ENCODE measurements around the gene RUNX3. TPM values are rescaled to one million over a fixed set of nuclear protein-coding genes. Genes with fewer than 3 reads are reported as not detected.

The RUNX3 gene
- total RNA-seq, 1 donor, result not detected

- TF ChIP-seq CTCF (IDR thresholded peaks at IDR 0.05; ENCODE audit: insufficient read depth, low read depth, low read length), result no peak
Measured at GRCh38 chr1:24873148-24873547, 56.9 kb downstream of the RUNX3 start.

DNA sequence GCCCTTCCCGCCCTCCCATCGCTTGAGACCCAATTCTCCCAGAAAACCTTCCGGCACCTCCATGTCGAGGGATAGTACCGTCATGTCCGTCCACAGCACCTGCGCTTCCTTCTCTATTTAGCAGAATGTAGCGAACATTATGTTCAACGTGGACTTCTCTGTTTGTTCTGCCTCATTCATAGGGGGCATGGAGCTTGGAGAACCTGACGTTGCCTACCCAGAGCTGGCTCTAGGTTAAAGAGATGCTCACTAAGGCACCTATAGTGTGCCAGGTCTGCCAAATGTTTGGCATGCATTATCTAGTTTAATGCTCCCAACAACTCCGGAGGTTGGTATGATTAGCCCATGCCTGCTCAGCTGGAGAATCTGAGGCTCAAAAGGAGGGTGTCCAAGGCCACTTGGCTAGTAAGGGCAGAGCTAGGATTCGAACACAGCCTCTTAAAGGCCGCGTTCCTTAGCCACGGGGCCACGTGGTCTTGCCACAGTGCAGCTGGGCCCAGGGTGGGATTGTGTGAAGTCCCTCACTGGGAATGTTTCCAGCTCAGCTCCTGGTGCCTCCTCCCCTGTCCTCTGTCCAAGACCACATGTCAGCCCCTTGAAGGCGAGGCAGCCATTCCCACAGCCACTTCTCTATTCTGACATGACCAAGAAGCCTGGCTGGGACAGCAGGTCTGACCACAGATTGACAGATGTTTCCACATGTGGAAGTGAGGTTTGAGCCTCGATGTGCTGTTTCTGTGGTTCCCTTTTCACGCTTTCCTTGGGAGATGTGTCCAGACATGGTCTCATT, 57.8 kb downstream of the RUNX3 start:
- H3K4me3 ChIP-seq (ENCODE audit: low read depth, low read length), result no peak overlapping the region
- DNase-seq (ENCODE audit: low read depth), result no peak
- TF ChIP-seq CTCF (IDR thresholded peaks at IDR 0.05; ENCODE audit: insufficient read depth, low read depth, low read length), result no peak

More at GRCh38 chr1:24873148-24873547, 56.9 kb downstream of the RUNX3 start:
- H3K4me3 ChIP-seq (ENCODE audit: low read depth, low read length), result no peak overlapping the region
- DNase-seq (ENCODE audit: low read depth), result no peak

- TF ChIP-seq CTCF (IDR thresholded peaks at IDR 0.05; ENCODE audit: insufficient read depth, low read depth, low read length), result no peak
- DNase-seq (ENCODE audit: low read depth), result no peak
- no peak overlapping the region for H3K4me3 ChIP-seq (ENCODE audit: low read depth, low read length)
Measured at GRCh38 chr1:24871306-24871901, 58.7 kb downstream of the RUNX3 start.

DNA sequence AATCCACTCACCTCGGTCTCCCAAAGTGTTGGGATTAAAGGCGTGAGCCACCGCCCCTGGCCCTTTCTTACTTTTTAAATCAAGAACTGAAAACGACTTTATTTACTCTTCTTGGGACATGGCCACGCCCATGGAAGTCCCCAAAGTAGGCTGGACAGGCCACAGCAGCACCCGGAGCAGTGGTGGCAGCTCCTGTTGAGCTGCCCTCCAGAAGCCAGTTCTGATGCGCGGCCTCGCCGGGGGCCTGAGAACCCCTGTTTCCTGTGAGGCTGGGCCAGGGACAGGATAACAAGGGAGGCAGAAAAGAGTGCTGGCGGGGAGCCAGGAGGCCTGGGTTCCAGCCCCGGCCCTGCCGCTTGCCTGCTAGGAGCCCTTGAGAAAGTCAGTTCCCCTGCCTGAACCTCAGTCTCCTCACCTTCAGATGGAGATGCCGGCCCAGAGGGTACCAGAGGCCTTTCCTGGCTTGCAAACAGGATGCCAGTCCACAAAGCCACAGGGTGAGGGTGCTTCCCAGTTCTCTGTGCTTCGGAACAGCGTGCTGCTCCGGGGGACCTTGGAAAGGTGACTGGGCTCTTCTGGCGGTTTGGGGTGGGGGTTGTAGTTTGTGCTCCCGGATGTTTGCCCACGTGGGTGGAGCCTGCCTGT, 59.4 kb downstream of the RUNX3 start:
- DNase-seq (ENCODE audit: low read depth), result no peak
- TF ChIP-seq CTCF (IDR thresholded peaks at IDR 0.05; ENCODE audit: insufficient read depth, low read depth, low read length), result no peak
- no peak overlapping the region for H3K4me3 ChIP-seq (ENCODE audit: low read depth, low read length)

DNA sequence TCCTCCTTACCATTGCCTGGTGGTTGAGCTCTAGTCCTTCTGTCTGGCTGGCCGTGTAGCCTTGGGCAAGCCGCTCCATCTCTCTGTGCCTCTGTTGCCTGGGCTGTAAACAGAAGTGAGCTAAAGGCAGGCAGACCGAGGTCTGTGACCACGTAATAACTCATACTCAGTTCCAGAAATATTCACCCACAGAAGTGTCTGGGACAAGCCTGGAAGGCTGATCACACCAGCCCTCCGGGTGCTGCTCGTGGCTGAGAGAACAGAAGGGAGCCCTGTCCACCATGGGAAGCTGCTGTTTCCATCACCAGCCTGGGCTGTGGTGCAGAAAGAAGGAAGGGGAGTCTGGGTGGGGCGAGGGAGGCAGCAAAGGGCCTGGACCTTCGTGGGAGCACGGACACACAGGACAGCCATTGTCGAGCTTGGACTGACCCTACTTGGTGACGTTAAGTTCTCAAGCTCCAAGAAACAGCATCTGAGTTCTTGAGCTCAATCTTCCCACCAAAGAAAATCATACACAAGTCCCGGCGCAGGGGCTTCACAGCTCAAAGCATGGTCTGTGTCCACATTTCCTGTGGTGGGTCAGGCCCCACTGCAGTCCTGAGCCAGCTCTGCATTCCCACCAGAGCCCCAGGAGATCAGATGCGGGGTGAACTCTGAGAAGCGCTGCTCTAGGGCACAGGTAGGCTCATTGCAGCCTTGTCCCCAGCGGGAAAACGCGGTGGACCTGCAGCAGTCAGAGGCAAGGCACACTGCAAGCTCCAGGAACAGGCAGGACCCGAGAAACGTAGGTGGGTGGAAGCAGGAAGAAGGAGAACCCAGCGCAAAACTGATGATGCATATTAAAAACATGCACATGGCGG, 61.8 kb downstream of the RUNX3 start:
- no peak for TF ChIP-seq CTCF (IDR thresholded peaks at IDR 0.05; ENCODE audit: insufficient read depth, low read depth, low read length)
- DNase-seq (ENCODE audit: low read depth), result no peak
- H3K4me3 ChIP-seq (ENCODE audit: low read depth, low read length), result no peak overlapping the region

GRCh38 chr1:24867084-24867870, 62.8 kb downstream of the RUNX3 start:
- DNase-seq (ENCODE audit: low read depth), result no peak
- H3K4me3 ChIP-seq (ENCODE audit: low read depth, low read length), result no peak overlapping the region
- TF ChIP-seq CTCF (IDR thresholded peaks at IDR 0.05; ENCODE audit: insufficient read depth, low read depth, low read length), result no peak
